ENCODE results near the gene GPR161.
"Not testable (repeated sequence)": the region's sequence is repeated elsewhere in the genome, so short reads cannot be mapped to it uniquely, and the experiment has no call there.

The GPR161 gene

GRCh38 chr1:168084396-168085231 is 52.1 kb downstream of the GPR161 start:
- peak; percentile 61 for DNase-seq

GRCh38 chr1:168083456-168084325 is 53.0 kb downstream of the GPR161 start:
- DNase-seq: no peak

- DNase-seq: peak; percentile 70
Observed at GRCh38 chr1:168082008-168082876, 54.5 kb downstream of the GPR161 start.

GRCh38 chr1:168081373-168082007 is 55.2 kb downstream of the GPR161 start:
- DNase-seq: no peak

- DNase-seq: no peak
Observed at GRCh38 chr1:168079761-168080160, 57.0 kb downstream of the GPR161 start.

GRCh38 chr1:168069384-168069783 is 67.3 kb downstream of the GPR161 start:
- DNase-seq: no peak

GRCh38 chr1:168065506-168065905 is 71.2 kb downstream of the GPR161 start:
- DNase-seq: no peak

- DNase-seq: no peak
Observed at GRCh38 chr1:168064216-168064615, 72.5 kb downstream of the GPR161 start.

GRCh38 chr1:168057921-168058320 is 78.8 kb downstream of the GPR161 start:
- no peak for DNase-seq

- DNase-seq: no peak
Observed at GRCh38 chr1:168057355-168057754, 79.4 kb downstream of the GPR161 start.

- DNase-seq: not testable (repeated sequence)
Observed at GRCh38 chr1:168056152-168056551, 80.6 kb downstream of the GPR161 start.

GRCh38 chr1:168054117-168054516 is 82.6 kb downstream of the GPR161 start:
- DNase-seq: no peak

- DNase-seq: no peak
Observed at GRCh38 chr1:168053681-168054080, 83.0 kb downstream of the GPR161 start.

GRCh38 chr1:168050880-168051279 is 85.8 kb downstream of the GPR161 start:
- no peak for DNase-seq

GRCh38 chr1:168050307-168050706 is 86.4 kb downstream of the GPR161 start:
- no peak for DNase-seq

- DNase-seq: no peak
Observed at GRCh38 chr1:168045311-168045710, 91.4 kb downstream of the GPR161 start.

- no peak for DNase-seq
Observed at GRCh38 chr1:168042362-168042761, 94.4 kb downstream of the GPR161 start.

- DNase-seq: no peak
Observed at GRCh38 chr1:168035345-168035744, 101.4 kb downstream of the GPR161 start.

- no peak for DNase-seq
Observed at GRCh38 chr1:168032029-168032428, 104.7 kb downstream of the GPR161 start.

GRCh38 chr1:168031627-168032026 is 105.1 kb downstream of the GPR161 start:
- no peak for DNase-seq

- no peak for DNase-seq
Observed at GRCh38 chr1:168031198-168031597, 105.5 kb downstream of the GPR161 start.
